ENCODE measurements around the gene CCNDBP1. TPM values are rescaled to one million over a fixed set of nuclear protein-coding genes. Genes with fewer than 3 reads are reported as not detected.
A peak's percentile ranks its signal among the peaks of the same experiment; 100 is the strongest.
"Not testable (repeated sequence)": the region's sequence is repeated elsewhere in the genome, so short reads cannot be mapped to it uniquely, and the experiment has no call there.

Gene CCNDBP1
- total RNA-seq, 2 donors from 2014 or later: 90.9 to 97.6 TPM

DNA sequence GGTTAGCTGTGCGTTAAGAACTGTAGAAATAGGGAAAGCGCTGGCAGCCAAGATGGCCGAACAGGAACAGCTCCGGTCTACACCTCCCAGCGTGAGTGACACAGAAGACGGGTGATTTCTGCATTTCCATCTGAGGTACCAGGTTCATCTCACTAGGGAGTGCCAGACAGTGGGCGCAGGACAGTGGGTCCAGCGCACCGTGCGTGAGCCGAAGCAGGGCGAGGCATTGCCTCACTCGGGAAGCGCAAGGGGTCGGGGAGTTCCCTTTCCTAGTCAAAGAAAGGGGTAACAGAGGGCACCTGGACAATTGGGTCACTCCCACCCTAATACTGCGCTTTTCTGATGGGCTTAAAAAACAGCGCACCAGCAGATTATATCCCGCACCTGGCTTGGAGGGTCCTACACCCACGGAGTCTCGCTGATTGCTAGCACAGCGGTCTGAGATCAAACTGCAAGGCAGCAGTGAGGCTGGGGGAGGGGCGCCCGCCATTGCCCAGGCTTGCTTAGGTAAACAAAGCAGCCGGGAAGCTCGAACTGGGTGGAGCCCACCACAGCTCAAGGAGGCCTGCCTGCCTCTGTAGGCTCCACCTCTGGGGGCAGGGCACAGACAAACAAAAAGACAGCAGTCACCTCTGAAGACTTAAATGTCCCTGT, 9.4 kb upstream of the CCNDBP1 start:
- H3K27ac Mint-ChIP-seq; DNase-seq; ATAC-seq (replicated peaks in 1 of 2); H3K27me3 Mint-ChIP-seq (ENCODE audit: low read depth); H3K4me1 Mint-ChIP-seq (ENCODE audit: low read depth); H3K4me3 Mint-ChIP-seq; H3K9me3 Mint-ChIP-seq: not testable (repeated sequence)
- H3K36me3 Mint-ChIP-seq (ENCODE audit: insufficient read depth in 2 of 2): peaks cover 7 to 21% of the 10 kb centered on the region in 2 donors

DNA sequence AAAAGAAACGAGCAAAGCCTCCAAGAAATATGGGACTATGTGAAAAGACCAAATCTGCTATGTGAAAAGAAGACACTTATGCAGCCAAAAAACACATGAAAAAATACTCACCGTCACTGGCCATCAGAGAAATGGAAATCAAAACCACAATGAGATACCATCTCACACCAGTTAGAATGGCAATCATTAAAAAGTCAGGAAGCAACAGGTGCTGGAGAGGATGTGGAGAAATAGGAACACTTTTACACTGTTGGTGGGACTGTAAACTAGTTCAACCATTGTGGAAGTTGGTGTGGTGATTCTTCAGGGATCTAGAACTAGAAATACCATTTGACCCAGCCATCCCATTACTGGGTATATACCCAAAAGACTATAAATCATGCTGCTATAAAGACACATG, 8.1 kb upstream of the CCNDBP1 start:
- H3K9me3 Mint-ChIP-seq; H3K27me3 Mint-ChIP-seq (ENCODE audit: low read depth); ATAC-seq (replicated peaks in 1 of 2); DNase-seq; H3K4me1 Mint-ChIP-seq (ENCODE audit: low read depth); H3K27ac Mint-ChIP-seq; H3K4me3 Mint-ChIP-seq: not testable (repeated sequence)
- peaks cover 5 to 19% of the 10 kb centered on the region in 2 donors for H3K36me3 Mint-ChIP-seq (ENCODE audit: insufficient read depth in 2 of 2)

- peaks cover 0 to 2% of the 10 kb centered on the region in 2 donors for H3K36me3 Mint-ChIP-seq (ENCODE audit: insufficient read depth in 2 of 2)
- ATAC-seq (replicated peaks in 1 of 2): no peak
- H3K4me3 Mint-ChIP-seq: no peak overlapping the region
- DNase-seq: no peak
- H3K4me1 Mint-ChIP-seq (ENCODE audit: low read depth): peaks cover 21% of the 10 kb centered on the region
- no peaks in the 10 kb centered on the region for H3K9me3 Mint-ChIP-seq
- H3K27me3 Mint-ChIP-seq (ENCODE audit: low read depth): no peaks in the 10 kb centered on the region
- no peak overlapping the region for H3K27ac Mint-ChIP-seq
Measured at GRCh38 chr15:43183270-43183669, 1.9 kb upstream of the CCNDBP1 start.

- no peak for DNase-seq
- H3K4me3 Mint-ChIP-seq: peak overlapping the region; percentile 93 to 97
- peak overlapping the region; percentile 81 for H3K27ac Mint-ChIP-seq
- H3K27me3 Mint-ChIP-seq (ENCODE audit: low read depth): no peaks in the 10 kb centered on the region
- ATAC-seq (replicated peaks in 1 of 2): no peak
- H3K9me3 Mint-ChIP-seq: no peaks in the 10 kb centered on the region
- H3K36me3 Mint-ChIP-seq (ENCODE audit: insufficient read depth in 2 of 2): peaks cover 3 to 5% of the 10 kb centered on the region in 2 donors
- peaks cover 21% of the 10 kb centered on the region for H3K4me1 Mint-ChIP-seq (ENCODE audit: low read depth)
Measured at GRCh38 chr15:43184407-43185124, 637 bp upstream of the CCNDBP1 start.

DNA sequence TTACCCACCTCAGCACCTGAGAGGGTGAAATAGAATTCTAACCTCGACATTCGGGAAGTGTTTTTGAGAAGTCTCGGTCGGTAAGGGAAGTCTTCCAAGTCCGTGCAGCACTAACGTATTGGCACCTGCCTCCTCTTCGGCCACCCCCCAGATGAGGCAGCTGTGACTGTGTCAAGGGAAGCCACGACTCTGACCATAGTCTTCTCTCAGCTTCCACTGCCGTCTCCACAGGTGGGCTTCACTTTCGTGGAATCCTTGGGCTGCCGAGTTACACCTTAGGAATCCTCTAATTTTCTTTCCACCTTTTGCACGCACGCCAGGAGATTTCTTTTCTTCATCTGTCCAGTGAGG, 775 bp downstream of the CCNDBP1 start:
- Mint-ChIP-seq H3K27ac (peak overlapping the region; percentile 96), H3K27me3 (ENCODE audit: low read depth) (no peaks in the 10 kb centered on the region), H3K36me3 (ENCODE audit: insufficient read depth in 2 of 2) (peaks cover 7 to 10% of the 10 kb centered on the region in 2 donors), H3K9me3 (no peaks in the 10 kb centered on the region), H3K4me1 (ENCODE audit: low read depth) (peaks cover 21% of the 10 kb centered on the region), H3K4me3 (peak overlapping the region; percentile 93 to 97)
- DNase-seq (no peak), ATAC-seq (replicated peaks in 1 of 2) (peak; percentile 16 to 33)

DNA sequence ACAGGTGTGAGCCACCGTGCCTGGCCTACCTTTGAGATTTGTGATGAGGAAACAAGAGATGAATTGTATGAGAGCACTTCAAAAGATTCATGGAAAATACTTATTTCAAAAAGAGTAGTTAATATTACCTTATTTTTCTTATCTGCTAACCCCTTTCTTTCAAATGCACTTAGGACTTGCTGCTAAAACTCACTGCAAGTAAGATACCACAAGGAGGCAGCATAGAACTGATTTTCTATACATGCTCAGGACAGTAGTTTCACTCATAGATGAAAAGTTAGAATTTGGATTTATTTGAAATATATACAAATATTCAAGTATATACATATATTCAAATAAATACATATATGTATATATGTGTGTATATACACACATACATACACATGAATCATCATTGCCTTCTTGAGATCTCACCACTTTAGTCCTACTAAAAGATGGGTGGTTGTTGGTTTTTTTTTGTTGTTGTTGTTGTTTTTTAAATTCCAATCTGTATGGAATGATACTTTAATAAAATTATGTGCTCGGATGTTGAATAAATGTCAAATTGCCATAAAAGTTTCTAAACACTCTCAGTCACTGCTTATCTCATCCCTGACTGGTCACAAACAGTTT, 2.4 kb downstream of the CCNDBP1 start:
- H3K4me3 Mint-ChIP-seq: peak overlapping the region; percentile 93 to 97
- no peak for ATAC-seq (replicated peaks in 1 of 2)
- peaks cover 11 to 21% of the 10 kb centered on the region in 2 donors for H3K36me3 Mint-ChIP-seq (ENCODE audit: insufficient read depth in 2 of 2)
- peaks cover 16% of the 10 kb centered on the region for H3K4me1 Mint-ChIP-seq (ENCODE audit: low read depth)
- H3K27me3 Mint-ChIP-seq (ENCODE audit: low read depth): no peaks in the 10 kb centered on the region
- H3K9me3 Mint-ChIP-seq: no peaks in the 10 kb centered on the region
- DNase-seq: no peak
- peak overlapping the region; percentile 51 for H3K27ac Mint-ChIP-seq

- H3K36me3 Mint-ChIP-seq (ENCODE audit: insufficient read depth in 2 of 2): peaks cover 11 to 24% of the 10 kb centered on the region in 2 donors
- ATAC-seq (replicated peaks in 1 of 2): no peak
- no peak overlapping the region for H3K27ac Mint-ChIP-seq
Measured at GRCh38 chr15:43189296-43189695, 4.1 kb downstream of the CCNDBP1 start.

DNA sequence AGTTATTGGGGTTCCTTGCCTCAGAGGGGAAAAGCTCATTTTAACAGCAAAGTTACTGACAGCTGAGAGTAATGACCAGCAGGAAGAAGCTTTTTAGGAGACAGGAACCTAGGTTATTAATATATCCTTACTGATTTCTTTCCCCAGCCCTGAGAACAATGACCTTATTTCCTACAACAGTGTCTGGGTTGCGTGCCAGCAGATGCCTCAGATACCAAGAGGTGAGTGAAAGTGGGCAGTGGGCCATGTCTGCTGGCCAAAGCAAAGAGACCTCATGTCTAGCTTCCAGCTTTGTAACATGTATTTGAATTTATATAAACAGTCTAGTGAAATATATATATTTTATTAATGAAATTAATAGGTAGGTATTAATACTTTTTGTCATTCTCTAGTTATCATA, 5.0 kb downstream of the CCNDBP1 start:
- no peaks in the 10 kb centered on the region for H3K27me3 Mint-ChIP-seq (ENCODE audit: low read depth)
- no peak for DNase-seq
- peaks cover 16% of the 10 kb centered on the region for H3K4me1 Mint-ChIP-seq (ENCODE audit: low read depth)
- H3K9me3 Mint-ChIP-seq: no peaks in the 10 kb centered on the region
- ATAC-seq (replicated peaks in 1 of 2): no peak
- H3K4me3 Mint-ChIP-seq: no peak overlapping the region
- H3K27ac Mint-ChIP-seq: no peak overlapping the region
- H3K36me3 Mint-ChIP-seq (ENCODE audit: insufficient read depth in 2 of 2): peaks cover 11 to 32% of the 10 kb centered on the region in 2 donors

More at GRCh38 chr15:43189296-43189695, 4.1 kb downstream of the CCNDBP1 start:
- no peak for DNase-seq
- H3K9me3 Mint-ChIP-seq: no peaks in the 10 kb centered on the region
- H3K4me1 Mint-ChIP-seq (ENCODE audit: low read depth): peaks cover 16% of the 10 kb centered on the region
- H3K4me3 Mint-ChIP-seq: no peak overlapping the region
- no peaks in the 10 kb centered on the region for H3K27me3 Mint-ChIP-seq (ENCODE audit: low read depth)

- no peaks in the 10 kb centered on the region for H3K27me3 Mint-ChIP-seq (ENCODE audit: low read depth)
- no peaks in the 10 kb centered on the region for H3K4me1 Mint-ChIP-seq (ENCODE audit: low read depth)
- no peak for ATAC-seq (replicated peaks in 1 of 2)
- DNase-seq: no peak
- H3K9me3 Mint-ChIP-seq: peaks cover 0 to 5% of the 10 kb centered on the region in 2 donors
- H3K27ac Mint-ChIP-seq: no peak overlapping the region
- no peak overlapping the region for H3K4me3 Mint-ChIP-seq
- peaks cover 21 to 45% of the 10 kb centered on the region in 2 donors for H3K36me3 Mint-ChIP-seq (ENCODE audit: insufficient read depth in 2 of 2)
Measured at GRCh38 chr15:43193710-43194109, 8.5 kb downstream of the CCNDBP1 start.

GRCh38 chr15:43194795-43195194, 9.6 kb downstream of the CCNDBP1 start:
- H3K4me1 Mint-ChIP-seq (ENCODE audit: low read depth): peaks cover 2% of the 10 kb centered on the region
- ATAC-seq (replicated peaks in 1 of 2): no peak

GRCh38 chr15:43196760-43197548, 11.8 kb downstream of the CCNDBP1 start:
- H3K27ac Mint-ChIP-seq: no peak overlapping the region
- H3K27me3 Mint-ChIP-seq (ENCODE audit: low read depth): no peaks in the 10 kb centered on the region
- ATAC-seq (replicated peaks in 1 of 2) (no peak), DNase-seq (no peak)
- peaks cover 0 to 5% of the 10 kb centered on the region in 2 donors for H3K9me3 Mint-ChIP-seq
- H3K4me1 Mint-ChIP-seq (ENCODE audit: low read depth): peaks cover 7% of the 10 kb centered on the region
- H3K4me3 Mint-ChIP-seq: no peak overlapping the region
- H3K36me3 Mint-ChIP-seq (ENCODE audit: insufficient read depth in 2 of 2): peaks cover 14 to 31% of the 10 kb centered on the region in 2 donors

More at GRCh38 chr15:43194795-43195194, 9.6 kb downstream of the CCNDBP1 start:
- no peak overlapping the region for H3K4me3 Mint-ChIP-seq
- H3K27ac Mint-ChIP-seq: peak overlapping the region; percentile 19
- peaks cover 17 to 40% of the 10 kb centered on the region in 2 donors for H3K36me3 Mint-ChIP-seq (ENCODE audit: insufficient read depth in 2 of 2)
- H3K27me3 Mint-ChIP-seq (ENCODE audit: low read depth): no peaks in the 10 kb centered on the region
- H3K9me3 Mint-ChIP-seq: peaks cover 0 to 5% of the 10 kb centered on the region in 2 donors
- no peak for DNase-seq

DNA sequence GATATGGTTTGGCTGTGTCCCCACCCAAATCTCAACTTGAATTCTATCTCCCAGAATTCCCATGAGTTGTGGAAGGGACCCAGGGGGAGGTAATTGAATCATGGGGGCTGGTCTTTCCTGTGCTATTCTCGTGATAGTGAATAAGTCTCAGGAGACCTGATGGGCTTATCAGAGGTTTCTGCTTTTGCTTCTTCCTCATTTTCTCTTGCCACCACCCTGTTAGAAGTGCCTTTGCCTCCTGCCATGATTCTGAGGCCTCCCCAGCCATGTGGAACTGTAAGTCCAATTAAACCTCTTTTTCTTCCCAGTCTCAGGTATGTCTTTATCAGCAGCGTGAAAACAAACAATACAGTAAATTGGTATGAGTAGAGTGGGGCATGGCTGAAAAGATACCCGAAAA, 12.6 kb downstream of the CCNDBP1 start:
- peaks cover 12 to 23% of the 10 kb centered on the region in 2 donors for H3K36me3 Mint-ChIP-seq (ENCODE audit: insufficient read depth in 2 of 2)
- not testable (repeated sequence) for H3K9me3 Mint-ChIP-seq; H3K4me1 Mint-ChIP-seq (ENCODE audit: low read depth); DNase-seq; H3K27me3 Mint-ChIP-seq (ENCODE audit: low read depth); H3K4me3 Mint-ChIP-seq; ATAC-seq (replicated peaks in 1 of 2); H3K27ac Mint-ChIP-seq

GRCh38 chr15:43198556-43198955, 13.4 kb downstream of the CCNDBP1 start:
- not testable (repeated sequence) for ATAC-seq (replicated peaks in 1 of 2); DNase-seq; H3K4me1 Mint-ChIP-seq (ENCODE audit: low read depth); H3K4me3 Mint-ChIP-seq; H3K9me3 Mint-ChIP-seq; H3K27me3 Mint-ChIP-seq (ENCODE audit: low read depth); H3K27ac Mint-ChIP-seq
- peaks cover 12 to 22% of the 10 kb centered on the region in 2 donors for H3K36me3 Mint-ChIP-seq (ENCODE audit: insufficient read depth in 2 of 2)

Measured in activated T-cell treated with anti-CD3 and anti-CD28 coated beads, Interleukin-2, amount 50 U/mL, for 72 hours (primary cell).